ENCODE data around the gene ZNF337. TPM values are rescaled to one million over a fixed set of nuclear protein-coding genes. Genes with fewer than 3 reads are reported as not detected.
"Not testable (repeated sequence)": the region's sequence is repeated elsewhere in the genome, so short reads cannot be mapped to it uniquely, and the experiment has no call there.

ZNF337 gene
- total and polyA plus RNA-seq, 2 of the 13 experiments (the other 11 are each of a cell fraction or from before 2014, with no cell fraction given) = 17.0 to 19.6 TPM

- TF ChIP-seq FOXP4 (CRISPR knock-in tag; IDR thresholded peaks at IDR 0.05) = peak; percentile 52
- TF ChIP-seq NCOA2 (CRISPR knock-in tag; IDR thresholded peaks at IDR 0.05) = peak; percentile 24; the same call in 1 of the 2 replicates
- TF ChIP-seq RARA (CRISPR knock-in tag; IDR thresholded peaks at IDR 0.05) = 0 out of 2 replicates have a peak, but pooled peaks have one; percentile 14
- not testable (repeated sequence) for TF ChIP-seq CREB1 (IDR thresholded peaks at IDR 0.05)
- TF ChIP-seq CREB1 (CRISPR knock-in tag; IDR thresholded peaks at IDR 0.05) = 0 out of 2 replicates have a peak, but pooled peaks have one; percentile 16
Measured at GRCh38 chr20:25704303-25704702, 7.7 kb upstream of the ZNF337 start (continued).

- H3K4me3 ChIP-seq (replicated peaks in 1 of 3; ENCODE audit: insufficient read depth in 1 of 3, low read depth in 2 of 3, low read length in 3 of 3); POLR2A ChIA-PET; H3K27ac ChIP-seq (ENCODE audit: extremely low read length, insufficient read depth, low read length); H3K4me2 ChIP-seq (ENCODE audit: low read depth, low read length); FAIRE-seq; BruUV-seq (replicated peaks); H2AFZ ChIP-seq (ENCODE audit: low read length); CTCF ChIA-PET (ENCODE audit: low intra/inter-chr PET ratio, low total read pairs); ATAC-seq; H4K20me1 ChIP-seq (ENCODE audit: insufficient read depth, low read length); in situ Hi-C loops (cut with HindIII; ENCODE audit: extremely low pct_ligation_motif_present, low pct_unique_long_range_greater_than_20kb); H3K36me3 ChIP-seq (replicated peaks in 1 of 2; ENCODE audit: control insufficient read depth in 1 of 2, insufficient read depth in 2 of 2, low read length in 2 of 2); DNase-seq (ENCODE audit: low spot score); H3K9ac ChIP-seq (ENCODE audit: insufficient read depth, low read depth, low read length); intact Hi-C loops (cut with micrococcal nuclease; ENCODE audit: unreplicated experiment); H3K27me3 ChIP-seq (ENCODE audit: control insufficient read depth in 1 of 2, insufficient read depth in 2 of 2, low read length in 2 of 2): not testable (repeated sequence)
- TF ChIP-seq ZNF260 (CRISPR knock-in tag; IDR thresholded peaks at IDR 0.05; ENCODE audit: borderline replicate concordance, low read depth) (0 out of 2 replicates have a peak, but pooled peaks have one; percentile 60), MNT (IDR thresholded peaks at IDR 0.05) (0 out of 2 replicates have a peak, but pooled peaks have one; percentile 26)
- peaks cover 10% of the 10 kb centered on the region for H3K79me2 ChIP-seq (ENCODE audit: insufficient read depth, low read length)
- peaks cover 40% of the 10 kb centered on the region for H3K4me1 ChIP-seq (ENCODE audit: insufficient read depth, low read length)
- peaks cover 15% of the 10 kb centered on the region for H3K9me3 ChIP-seq (ENCODE audit: low read length)
- 85% methylated on average over 2 of the region's 2 CpGs for WGBS (ENCODE audit: low lambda C conversion rate)
Measured at GRCh38 chr20:25700835-25701234, 4.2 kb upstream of the ZNF337 start.
